Gastrocnemius medialis (tissue), 4 donors: ENCODE data around the gene DPM3.

Experiments
- POLR2A ChIP-seq, 2 donors: fragments of 450-650 bp; IDR thresholded peaks; one replicate each; pipeline ENCODE4 v1.6.1; 2017; ENCODE audit warnings: antibody characterized with exemption in 2 of 2, mild to moderate bottlenecking in 2 of 2, moderate library complexity in 2 of 2
- TF ChIP-seq, protein P1 (sequence below), 5 experiments: fragments of 450-650 bp in 3 of 5; fragments of 200-600 bp in 2 of 5; sonication (generic) in 2 of 5; IDR thresholded peaks in 4 of 5; conservative IDR thresholded peaks in 1 of 5; 1 replicate in 4 of 5; 2 replicates in 1 of 5; pipeline ENCODE4 v1.5.1; 2016 to 2019; ENCODE audit warnings: antibody characterized with exemption in 5 of 5, mild to moderate bottlenecking in 3 of 5, moderate library complexity in 3 of 5

- TF ChIP-seq, protein P1, sequence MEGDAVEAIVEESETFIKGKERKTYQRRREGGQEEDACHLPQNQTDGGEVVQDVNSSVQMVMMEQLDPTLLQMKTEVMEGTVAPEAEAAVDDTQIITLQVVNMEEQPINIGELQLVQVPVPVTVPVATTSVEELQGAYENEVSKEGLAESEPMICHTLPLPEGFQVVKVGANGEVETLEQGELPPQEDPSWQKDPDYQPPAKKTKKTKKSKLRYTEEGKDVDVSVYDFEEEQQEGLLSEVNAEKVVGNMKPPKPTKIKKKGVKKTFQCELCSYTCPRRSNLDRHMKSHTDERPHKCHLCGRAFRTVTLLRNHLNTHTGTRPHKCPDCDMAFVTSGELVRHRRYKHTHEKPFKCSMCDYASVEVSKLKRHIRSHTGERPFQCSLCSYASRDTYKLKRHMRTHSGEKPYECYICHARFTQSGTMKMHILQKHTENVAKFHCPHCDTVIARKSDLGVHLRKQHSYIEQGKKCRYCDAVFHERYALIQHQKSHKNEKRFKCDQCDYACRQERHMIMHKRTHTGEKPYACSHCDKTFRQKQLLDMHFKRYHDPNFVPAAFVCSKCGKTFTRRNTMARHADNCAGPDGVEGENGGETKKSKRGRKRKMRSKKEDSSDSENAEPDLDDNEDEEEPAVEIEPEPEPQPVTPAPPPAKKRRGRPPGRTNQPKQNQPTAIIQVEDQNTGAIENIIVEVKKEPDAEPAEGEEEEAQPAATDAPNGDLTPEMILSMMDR (IDR thresholded peaks at IDR 0.05 in 4 of 5, conservative IDR thresholded peaks at IDR 0.05 in 1 of 5), result no peak
- TF ChIP-seq POLR2A (IDR thresholded peaks at IDR 0.05), result no peak
Observed at GRCh38 chr1:155110381-155110780, 29.9 kb downstream of the DPM3 start.
